Measurements from ENCODE around the gene ZDHHC23.

ZDHHC23 gene

DNA sequence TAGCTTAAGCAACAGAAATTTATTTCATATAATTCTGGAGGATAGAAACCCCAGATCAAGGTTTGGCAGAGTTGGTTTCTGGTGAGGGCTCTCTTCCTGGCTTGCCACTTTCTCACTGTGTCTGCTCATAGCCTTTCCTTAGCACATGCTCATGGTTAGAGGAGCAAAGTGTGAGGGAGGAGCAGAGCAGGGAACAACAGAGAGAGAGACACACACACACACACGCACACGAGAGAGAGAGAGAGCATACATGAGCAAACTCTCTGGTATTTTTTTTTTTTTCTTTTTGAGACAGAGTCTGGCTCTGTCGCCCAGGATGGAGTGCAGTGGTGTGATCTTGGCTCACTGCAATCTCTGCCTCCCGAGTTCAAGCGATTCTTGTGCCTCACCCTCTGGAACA, 36.8 kb upstream of the ZDHHC23 start:
- Histone ChIP-seq H3K27me3 (ENCODE audit: insufficient read depth, low read depth) (no peaks in the 10 kb centered on the region), H3K79me2 (ENCODE audit: insufficient read depth, low read depth) (no peaks in the 10 kb centered on the region), H3K4me3 (IDR thresholded peaks at IDR 0.05; ENCODE audit: insufficient read depth, low read depth, low read length) (no peak overlapping the region), H4K20me1 (ENCODE audit: insufficient read depth) (no peaks in the 10 kb centered on the region), H3K4me2 (no peak overlapping the region), H3K9ac (no peak overlapping the region), H3K27ac (no peak overlapping the region), H3K4me1 (ENCODE audit: low read depth, poor library complexity, severe bottlenecking) (peaks cover 12% of the 10 kb centered on the region), H3K36me3 (ENCODE audit: insufficient read depth) (no peaks in the 10 kb centered on the region), H2AFZ (ENCODE audit: low read depth) (no peak overlapping the region)
- no peak for TF ChIP-seq CTCF (conservative IDR thresholded peaks at IDR 0.05; ENCODE audit: low read depth, low read length)

GRCh38 chr3:113912552-113913236, 35.1 kb upstream of the ZDHHC23 start:
- no peak overlapping the region for H3K4me3 ChIP-seq (IDR thresholded peaks at IDR 0.05; ENCODE audit: insufficient read depth, low read depth, low read length)
- no peak overlapping the region for H3K9ac ChIP-seq
- no peaks in the 10 kb centered on the region for H3K27me3 ChIP-seq (ENCODE audit: insufficient read depth, low read depth)
- H4K20me1 ChIP-seq (ENCODE audit: insufficient read depth): no peaks in the 10 kb centered on the region
- H2AFZ ChIP-seq (ENCODE audit: low read depth): peak overlapping the region; percentile 23; the same call in 1 of the 2 replicates
- TF ChIP-seq CTCF (conservative IDR thresholded peaks at IDR 0.05; ENCODE audit: low read depth, low read length): peak; percentile 67
- no peaks in the 10 kb centered on the region for H3K79me2 ChIP-seq (ENCODE audit: insufficient read depth, low read depth)
- H3K4me2 ChIP-seq: peak overlapping the region; percentile 26
- H3K36me3 ChIP-seq (ENCODE audit: insufficient read depth): no peaks in the 10 kb centered on the region
- H3K4me1 ChIP-seq (ENCODE audit: low read depth, poor library complexity, severe bottlenecking): peaks cover 12% of the 10 kb centered on the region
- H3K27ac ChIP-seq: no peak overlapping the region

GRCh38 chr3:113914646-113915045, 33.2 kb upstream of the ZDHHC23 start:
- Histone ChIP-seq H2AFZ (ENCODE audit: low read depth) (no peak overlapping the region), H3K4me2 (no peak overlapping the region), H3K79me2 (ENCODE audit: insufficient read depth, low read depth) (no peaks in the 10 kb centered on the region), H3K27ac (no peak overlapping the region), H3K9ac (no peak overlapping the region), H3K36me3 (ENCODE audit: insufficient read depth) (no peaks in the 10 kb centered on the region), H4K20me1 (ENCODE audit: insufficient read depth) (no peaks in the 10 kb centered on the region), H3K4me1 (ENCODE audit: low read depth, poor library complexity, severe bottlenecking) (peaks cover 12% of the 10 kb centered on the region), H3K4me3 (IDR thresholded peaks at IDR 0.05; ENCODE audit: insufficient read depth, low read depth, low read length) (no peak overlapping the region), H3K27me3 (ENCODE audit: insufficient read depth, low read depth) (no peaks in the 10 kb centered on the region)
- no peak for TF ChIP-seq CTCF (conservative IDR thresholded peaks at IDR 0.05; ENCODE audit: low read depth, low read length)

DNA sequence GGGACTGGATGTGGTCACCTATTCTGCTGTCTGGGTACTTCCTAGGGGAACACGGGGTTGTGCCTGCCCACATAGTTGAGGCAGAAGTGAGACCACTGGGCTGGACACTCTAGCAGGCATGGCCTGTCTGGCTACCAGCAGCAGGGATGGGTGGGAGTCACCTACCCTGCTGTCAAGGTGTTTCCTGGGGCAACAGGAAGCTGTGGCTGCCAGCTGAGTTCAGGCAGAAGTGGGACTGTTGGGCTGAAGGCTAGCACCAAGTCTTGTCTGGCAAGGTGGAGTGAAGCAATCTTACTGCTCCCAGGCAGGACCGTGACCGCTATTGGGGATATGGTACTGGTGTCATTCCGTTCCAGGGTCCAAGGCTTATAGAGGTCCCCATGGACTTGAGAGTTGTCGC, 20.3 kb upstream of the ZDHHC23 start:
- no peak overlapping the region for H3K4me2 ChIP-seq
- no peak overlapping the region for H3K27ac ChIP-seq
- no peaks in the 10 kb centered on the region for H3K36me3 ChIP-seq (ENCODE audit: insufficient read depth)
- TF ChIP-seq CTCF (conservative IDR thresholded peaks at IDR 0.05; ENCODE audit: low read depth, low read length): no peak
- no peaks in the 10 kb centered on the region for H3K27me3 ChIP-seq (ENCODE audit: insufficient read depth, low read depth)
- no peak overlapping the region for H3K4me3 ChIP-seq (IDR thresholded peaks at IDR 0.05; ENCODE audit: insufficient read depth, low read depth, low read length)
- H3K4me1 ChIP-seq (ENCODE audit: low read depth, poor library complexity, severe bottlenecking): no peaks in the 10 kb centered on the region
- no peaks in the 10 kb centered on the region for H3K79me2 ChIP-seq (ENCODE audit: insufficient read depth, low read depth)
- H3K9ac ChIP-seq: no peak overlapping the region
- H4K20me1 ChIP-seq (ENCODE audit: insufficient read depth): no peaks in the 10 kb centered on the region
- no peak overlapping the region for H2AFZ ChIP-seq (ENCODE audit: low read depth)

All from KMS-11 (cell line).